G401 (cell line): ENCODE data around the gene BMPER. TPM values are rescaled to one million over a fixed set of nuclear protein-coding genes. Genes with fewer than 3 reads are reported as not detected.

Source experiments
- DNase-seq: peaks from one replicate; pipeline ENCODE4 v3.0.0-alpha.2; 2015; ENCODE audit warnings: low spot score
- in situ Hi-C: cut with HindIII; loops from 2 replicates; pipeline ENCODE4 v1.10.0; 2016; ENCODE audit warnings: low sequenced_read_pairs, mixed read lengths
- total RNA-seq: library from RNA; depleted of rRNA; stranded (reverse); fragments of >200 nt; shearing (Covaris generic); gene quantifications from 2 replicates; pipeline ENCODE4 v1.2.3, GENCODE V29; 2014

Gene BMPER
- total RNA-seq, 1 experiment from 2014 or later, result not detected

GRCh38 chr7:34107276-34107675 is 201.9 kb downstream of the BMPER start:
- in situ Hi-C loops, result no loop called here
- DNase-seq, result peak; percentile 67

- DNase-seq, result no peak
- in situ Hi-C loops, result no loop called here
Observed at GRCh38 chr7:34108165-34108564, 202.8 kb downstream of the BMPER start.

- DNase-seq, result no peak
Observed at GRCh38 chr7:34109936-34110780, 204.8 kb downstream of the BMPER start.

GRCh38 chr7:34111031-34111430 is 205.7 kb downstream of the BMPER start:
- in situ Hi-C loops, result no loop called here
- no peak for DNase-seq

More at GRCh38 chr7:34109936-34110780, 204.8 kb downstream of the BMPER start:
- in situ Hi-C loops, result no loop called here

GRCh38 chr7:34115503-34115902 is 210.2 kb downstream of the BMPER start:
- DNase-seq, result no peak
- in situ Hi-C loops, result no loop called here

- in situ Hi-C loops, result no loop called here
- DNase-seq, result peak; percentile 82
Observed at GRCh38 chr7:34117573-34117972, 212.2 kb downstream of the BMPER start.

- in situ Hi-C loops, result no loop called here
Observed at GRCh38 chr7:34121366-34121765, 216.0 kb downstream of the BMPER start.

GRCh38 chr7:34123316-34123715 is 218.0 kb downstream of the BMPER start:
- DNase-seq, result no peak
- in situ Hi-C loops, result no loop called here

More at GRCh38 chr7:34121366-34121765, 216.0 kb downstream of the BMPER start:
- DNase-seq, result no peak

- in situ Hi-C loops, result no loop called here
- no peak for DNase-seq
Observed at GRCh38 chr7:34124765-34125164, 219.4 kb downstream of the BMPER start.

GRCh38 chr7:34128762-34129161 is 223.4 kb downstream of the BMPER start:
- DNase-seq, result no peak
- in situ Hi-C loops, result no loop called here

GRCh38 chr7:34130558-34131295 is 225.4 kb downstream of the BMPER start:
- DNase-seq, result no peak
- in situ Hi-C loops, result no loop called here

- in situ Hi-C loops, result no loop called here
- no peak for DNase-seq
Observed at GRCh38 chr7:34131371-34131770, 226.0 kb downstream of the BMPER start.

GRCh38 chr7:34133356-34133982 is 228.1 kb downstream of the BMPER start:
- no peak for DNase-seq
- in situ Hi-C loops, result no loop called here

- in situ Hi-C loops, result no loop called here
- DNase-seq, result peak; percentile 89
Observed at GRCh38 chr7:34133983-34134782, 228.8 kb downstream of the BMPER start.

- peak; percentile 97 for DNase-seq
- in situ Hi-C loops, result no loop called here
Observed at GRCh38 chr7:34135924-34136323, 230.6 kb downstream of the BMPER start.

GRCh38 chr7:34136698-34137097 is 231.4 kb downstream of the BMPER start:
- DNase-seq, result no peak
- in situ Hi-C loops, result no loop called here

- in situ Hi-C loops, result no loop called here
- no peak for DNase-seq
Observed at GRCh38 chr7:34137176-34137575, 231.8 kb downstream of the BMPER start.

GRCh38 chr7:34138483-34138882 is 233.1 kb downstream of the BMPER start:
- no peak for DNase-seq
- in situ Hi-C loops, result no loop called here

GRCh38 chr7:34139086-34139485 is 233.7 kb downstream of the BMPER start:
- in situ Hi-C loops, result no loop called here
- DNase-seq, result no peak
